CD8-positive, alpha-beta memory T cell (primary cell): ENCODE measurements around the gene ZDHHC17. TPM values are rescaled to one million over a fixed set of nuclear protein-coding genes. Genes with fewer than 3 reads are reported as not detected.

ENCODE experiments used
- CTCF ChIA-PET: fragments of 350-600 bp; sonication (Branson Sonifier 250); formaldehyde crosslinking; loops from one replicate; lab custom pipeline; 2021; ENCODE audit warnings: antibody characterized with exemption; lab: Charles Lee
- POLR2A ChIA-PET: fragments of 350-600 bp; sonication (Branson Sonifier 250); formaldehyde crosslinking; loops from one replicate; lab custom pipeline; 2021; ENCODE audit warnings: antibody characterized with exemption; lab: Charles Lee
- DNase-seq, 5 donors: peaks; one replicate each; pipeline versions ENCODE4 v3.0.0 to v3.0.0-alpha.2; 2020 to 2022; ENCODE audit warnings: mixed read lengths in 1 of 5
- H3K27ac ChIP-seq: one replicate; pipeline ENCODE4 v1.7.0; 2013; ENCODE audit warnings: low read depth, mild to moderate bottlenecking, low read length, moderate library complexity
- H3K27me3 ChIP-seq: 2 replicates; pipeline ENCODE4 v1.7.0; 2013; ENCODE audit warnings: low read length, mild to moderate bottlenecking; ENCODE audit not compliant: insufficient read depth, poor library complexity, severe bottlenecking
- H3K36me3 ChIP-seq: 2 replicates; pipeline ENCODE4 v1.7.0; 2013; ENCODE audit warnings: mild to moderate bottlenecking, low read length, moderate library complexity; ENCODE audit not compliant: insufficient read depth
- H3K4me1 ChIP-seq: 2 replicates; pipeline ENCODE4 v1.7.0; 2013; ENCODE audit warnings: mild to moderate bottlenecking, low read length, moderate library complexity; ENCODE audit not compliant: insufficient read depth
- H3K4me3 ChIP-seq: 2 replicates; pipeline ENCODE4 v1.7.0; 2013; ENCODE audit warnings: mild to moderate bottlenecking, low read length
- H3K9me3 ChIP-seq: 2 replicates; pipeline ENCODE4 v1.7.0; 2013; ENCODE audit warnings: mild to moderate bottlenecking, low read length
- H3K27ac Mint-ChIP-seq, 8 donors: one replicate each; pipeline ENCODE4 v1.8.0; 2020 to 2021; ENCODE audit warnings: mixed read lengths in 8 of 8, mild to moderate bottlenecking in 6 of 8, inconsistent platforms in 3 of 8, moderate library complexity in 3 of 8
- H3K27me3 Mint-ChIP-seq, 2 donors: one replicate each; pipeline ENCODE4 v1.8.0; 2020 to 2021; ENCODE audit warnings: mixed read lengths in 2 of 2, mild to moderate bottlenecking in 1 of 2, moderate library complexity in 1 of 2
- H3K36me3 Mint-ChIP-seq, 3 donors: one replicate each; pipeline ENCODE4 v1.8.0; 2020 to 2021; ENCODE audit warnings: mixed read lengths in 3 of 3, inconsistent platforms in 1 of 3, mild to moderate bottlenecking in 1 of 3
- H3K4me1 Mint-ChIP-seq, 3 donors: one replicate each; pipeline ENCODE4 v1.8.0; 2020 to 2021; ENCODE audit warnings: mixed read lengths in 3 of 3, inconsistent platforms in 1 of 3, mild to moderate bottlenecking in 1 of 3
- H3K4me3 Mint-ChIP-seq, 7 donors: one replicate each; pipeline ENCODE4 v1.8.0; 2020 to 2021; ENCODE audit warnings: mixed read lengths in 7 of 7, mild to moderate bottlenecking in 6 of 7, moderate library complexity in 4 of 7, inconsistent platforms in 2 of 7
- H3K9me3 Mint-ChIP-seq, 5 donors: one replicate each; pipeline ENCODE4 v1.8.0; 2020 to 2022; ENCODE audit warnings: mixed read lengths in 5 of 5, mild to moderate bottlenecking in 3 of 5, moderate library complexity in 2 of 5, inconsistent platforms in 1 of 5
- polyA plus RNA-seq: library from polyadenylated mRNA; unstranded; fragments of 300-500 nt; fragmentation: Illumina TruSeq; gene quantifications from one replicate; pipeline ENCODE4 v1.2.3, GENCODE V29; 2021
- total RNA-seq, 2 experiments: library from RNA; stranded (reverse); gene quantifications; one replicate each; pipeline ENCODE4 v1.2.3, GENCODE V29; 2021

The ZDHHC17 gene
- total and polyA plus RNA-seq, 3 experiments from 2014 or later, result 14.7 to 21.7 (median 21.4) TPM

GRCh38 chr12:76787689-76788088 is 23.8 kb downstream of the ZDHHC17 start:
- H3K27ac ChIP-seq, result no peak overlapping the region
- ChIA-PET CTCF (interaction anchor here (0.7 to 1.3 kb wide), 2 partner anchors 72 to 166 kb away, joined by 3 read pairs; no protein-coding TSS in a partner anchor), POLR2A (no interaction called here)
- H3K27me3 ChIP-seq, result no peaks in the 10 kb centered on the region
- Mint-ChIP-seq H3K27ac (no peak overlapping the region), H3K4me3 (no peak overlapping the region), H3K27me3 (no peaks in the 10 kb centered on the region), H3K4me1 (peaks cover 33 to 65% (median 46%) of the 10 kb centered on the region in 3 donors), H3K9me3 (peaks cover 0 to 4% (median 0%) of the 10 kb centered on the region in 5 donors), H3K36me3 (peaks cover 0 to 1% (median 0%) of the 10 kb centered on the region in 3 donors)
- DNase-seq, result no peak
- H3K4me1 ChIP-seq, result no peaks in the 10 kb centered on the region
- no peaks in the 10 kb centered on the region for H3K36me3 ChIP-seq
- H3K4me3 ChIP-seq, result no peak overlapping the region
- no peaks in the 10 kb centered on the region for H3K9me3 ChIP-seq

- no peak overlapping the region for H3K4me3 ChIP-seq
- Mint-ChIP-seq H3K4me3 (no peak overlapping the region), H3K27me3 (no peaks in the 10 kb centered on the region), H3K36me3 (no peaks in the 10 kb centered on the region), H3K4me1 (peaks cover 24 to 51% (median 30%) of the 10 kb centered on the region in 3 donors), H3K27ac (peak overlapping the region in 5 of 8 donors; percentile 29 to 67 (median 43)), H3K9me3 (peaks cover 0 to 4% (median 0%) of the 10 kb centered on the region in 5 donors)
- ChIA-PET POLR2A (no interaction called here), CTCF (interaction anchor here (1.0 to 5.9 kb wide), 4 partner anchors 8 to 173 kb away, joined by 3 to 58 read pairs (median 8); no protein-coding TSS in a partner anchor)
- H3K27me3 ChIP-seq, result no peaks in the 10 kb centered on the region
- no peak for DNase-seq
- no peaks in the 10 kb centered on the region for H3K36me3 ChIP-seq
- no peaks in the 10 kb centered on the region for H3K4me1 ChIP-seq
- no peaks in the 10 kb centered on the region for H3K9me3 ChIP-seq
- H3K27ac ChIP-seq, result no peak overlapping the region
Measured at GRCh38 chr12:76789335-76790050, 25.6 kb downstream of the ZDHHC17 start.

GRCh38 chr12:76790564-76791552 is 26.9 kb downstream of the ZDHHC17 start:
- no peaks in the 10 kb centered on the region for H3K9me3 ChIP-seq
- CTCF ChIA-PET, result interaction anchor here (0.7 to 5.9 kb wide), 9 partner anchors 9 to 174 kb away, joined by 3 to 58 read pairs (median 5); no protein-coding TSS in a partner anchor
- peaks cover 29 to 49% (median 33%) of the 10 kb centered on the region in 3 donors for H3K4me1 Mint-ChIP-seq
- H3K27ac Mint-ChIP-seq, result peak overlapping the region in 3 of 8 donors; percentile 4 to 37 (median 21)
- no peak overlapping the region for H3K4me3 ChIP-seq
- DNase-seq, result peak in 2 of 5 donors; percentile 30 to 34
- peaks cover 0 to 4% (median 0%) of the 10 kb centered on the region in 5 donors for H3K9me3 Mint-ChIP-seq
- no peaks in the 10 kb centered on the region for H3K36me3 ChIP-seq
- POLR2A ChIA-PET, result no interaction called here
- no peaks in the 10 kb centered on the region for H3K4me1 ChIP-seq
- no peaks in the 10 kb centered on the region for H3K27me3 Mint-ChIP-seq
- no peaks in the 10 kb centered on the region for H3K27me3 ChIP-seq
- no peaks in the 10 kb centered on the region for H3K36me3 Mint-ChIP-seq
- H3K27ac ChIP-seq, result no peak overlapping the region
- no peak overlapping the region for H3K4me3 Mint-ChIP-seq

GRCh38 chr12:76792828-76793227 is 28.9 kb downstream of the ZDHHC17 start:
- peaks cover 0 to 6% (median 0%) of the 10 kb centered on the region in 3 donors for H3K36me3 Mint-ChIP-seq
- no peak overlapping the region for H3K27ac Mint-ChIP-seq
- ChIA-PET CTCF (interaction anchor here (1.1 to 5.9 kb wide), 3 partner anchors 11 to 171 kb away, joined by 3 to 58 read pairs (median 3); no protein-coding TSS in a partner anchor), POLR2A (no interaction called here)
- H3K9me3 ChIP-seq, result no peaks in the 10 kb centered on the region
- H3K36me3 ChIP-seq, result no peaks in the 10 kb centered on the region
- peaks cover 27 to 46% (median 34%) of the 10 kb centered on the region in 3 donors for H3K4me1 Mint-ChIP-seq
- no peak for DNase-seq
- H3K4me3 Mint-ChIP-seq, result no peak overlapping the region
- H3K27me3 ChIP-seq, result no peaks in the 10 kb centered on the region
- no peaks in the 10 kb centered on the region for H3K9me3 Mint-ChIP-seq
- no peaks in the 10 kb centered on the region for H3K27me3 Mint-ChIP-seq
- no peaks in the 10 kb centered on the region for H3K4me1 ChIP-seq
- H3K27ac ChIP-seq, result no peak overlapping the region
- H3K4me3 ChIP-seq, result no peak overlapping the region

- Histone ChIP-seq H3K9me3 (no peaks in the 10 kb centered on the region), H3K4me1 (no peaks in the 10 kb centered on the region), H3K27me3 (no peaks in the 10 kb centered on the region), H3K27ac (no peak overlapping the region), H3K36me3 (no peaks in the 10 kb centered on the region), H3K4me3 (no peak overlapping the region)
- H3K4me3 Mint-ChIP-seq, result no peak overlapping the region
- POLR2A ChIA-PET, result no interaction called here
- H3K4me1 Mint-ChIP-seq, result peaks cover 25 to 39% (median 27%) of the 10 kb centered on the region in 3 donors
- peaks cover 14 to 52% (median 23%) of the 10 kb centered on the region in 3 donors for H3K36me3 Mint-ChIP-seq
- H3K27ac Mint-ChIP-seq, result no peak overlapping the region
- CTCF ChIA-PET, result no interaction called here
- no peaks in the 10 kb centered on the region for H3K27me3 Mint-ChIP-seq
- peaks cover 4 to 11% (median 9%) of the 10 kb centered on the region in 5 donors for H3K9me3 Mint-ChIP-seq
- no peak for DNase-seq
Measured at GRCh38 chr12:76798864-76799263, 34.9 kb downstream of the ZDHHC17 start.

- DNase-seq, result no peak
- Histone ChIP-seq H3K4me3 (no peak overlapping the region), H3K9me3 (no peaks in the 10 kb centered on the region), H3K36me3 (no peaks in the 10 kb centered on the region), H3K4me1 (no peaks in the 10 kb centered on the region), H3K27me3 (no peaks in the 10 kb centered on the region), H3K27ac (no peak overlapping the region)
- peaks cover 30 to 44% (median 30%) of the 10 kb centered on the region in 3 donors for H3K4me1 Mint-ChIP-seq
- CTCF ChIA-PET, result no interaction called here
- no peaks in the 10 kb centered on the region for H3K27me3 Mint-ChIP-seq
- peaks cover 18 to 57% (median 23%) of the 10 kb centered on the region in 3 donors for H3K36me3 Mint-ChIP-seq
- no peak overlapping the region for H3K4me3 Mint-ChIP-seq
- POLR2A ChIA-PET, result no interaction called here
- H3K27ac Mint-ChIP-seq, result no peak overlapping the region
- peaks cover 4 to 11% (median 9%) of the 10 kb centered on the region in 5 donors for H3K9me3 Mint-ChIP-seq
Measured at GRCh38 chr12:76799362-76799761, 35.4 kb downstream of the ZDHHC17 start.

- Mint-ChIP-seq H3K9me3 (peaks cover 4 to 11% (median 9%) of the 10 kb centered on the region in 5 donors), H3K4me3 (no peak overlapping the region), H3K27ac (peak overlapping the region in 1 of 8 donors; percentile 71), H3K27me3 (no peaks in the 10 kb centered on the region), H3K36me3 (peaks cover 20 to 76% (median 23%) of the 10 kb centered on the region in 3 donors), H3K4me1 (peaks cover 18 to 34% (median 21%) of the 10 kb centered on the region in 3 donors)
- H3K9me3 ChIP-seq, result no peaks in the 10 kb centered on the region
- no peak for DNase-seq
- H3K27ac ChIP-seq, result no peak overlapping the region
- H3K4me3 ChIP-seq, result no peak overlapping the region
- no peaks in the 10 kb centered on the region for H3K4me1 ChIP-seq
- no peaks in the 10 kb centered on the region for H3K27me3 ChIP-seq
- POLR2A ChIA-PET, result no interaction called here
- CTCF ChIA-PET, result no interaction called here
- H3K36me3 ChIP-seq, result peaks cover 15% of the 10 kb centered on the region
Measured at GRCh38 chr12:76802060-76802459, 38.1 kb downstream of the ZDHHC17 start.
